ENCODE results near the gene APC2.

Gene APC2

DNA sequence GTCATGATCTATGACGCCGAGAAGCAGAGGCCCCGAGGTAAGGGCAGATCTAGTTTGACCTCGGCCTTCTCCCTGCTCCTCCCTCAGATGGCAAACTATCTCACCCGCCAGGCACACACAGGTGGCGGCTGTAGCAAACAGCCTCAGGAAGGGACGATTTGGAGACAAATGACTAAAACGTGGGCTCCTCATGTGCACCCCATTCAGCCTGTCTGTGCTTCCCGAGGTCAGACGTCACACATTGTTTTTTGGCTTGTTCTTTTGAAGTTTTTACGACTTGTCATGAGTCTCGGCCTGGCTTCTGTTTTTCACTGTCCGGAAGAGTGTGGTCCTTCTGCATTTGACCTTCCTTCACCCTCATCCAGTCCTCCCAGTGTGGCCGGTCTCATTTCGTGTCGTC, 27.6 kb upstream of the APC2 start:
- H3K4me3 ChIP-seq (ENCODE audit: low read depth, low read length), result no peak overlapping the region
- TF ChIP-seq, protein P1, sequence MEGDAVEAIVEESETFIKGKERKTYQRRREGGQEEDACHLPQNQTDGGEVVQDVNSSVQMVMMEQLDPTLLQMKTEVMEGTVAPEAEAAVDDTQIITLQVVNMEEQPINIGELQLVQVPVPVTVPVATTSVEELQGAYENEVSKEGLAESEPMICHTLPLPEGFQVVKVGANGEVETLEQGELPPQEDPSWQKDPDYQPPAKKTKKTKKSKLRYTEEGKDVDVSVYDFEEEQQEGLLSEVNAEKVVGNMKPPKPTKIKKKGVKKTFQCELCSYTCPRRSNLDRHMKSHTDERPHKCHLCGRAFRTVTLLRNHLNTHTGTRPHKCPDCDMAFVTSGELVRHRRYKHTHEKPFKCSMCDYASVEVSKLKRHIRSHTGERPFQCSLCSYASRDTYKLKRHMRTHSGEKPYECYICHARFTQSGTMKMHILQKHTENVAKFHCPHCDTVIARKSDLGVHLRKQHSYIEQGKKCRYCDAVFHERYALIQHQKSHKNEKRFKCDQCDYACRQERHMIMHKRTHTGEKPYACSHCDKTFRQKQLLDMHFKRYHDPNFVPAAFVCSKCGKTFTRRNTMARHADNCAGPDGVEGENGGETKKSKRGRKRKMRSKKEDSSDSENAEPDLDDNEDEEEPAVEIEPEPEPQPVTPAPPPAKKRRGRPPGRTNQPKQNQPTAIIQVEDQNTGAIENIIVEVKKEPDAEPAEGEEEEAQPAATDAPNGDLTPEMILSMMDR (IDR thresholded peaks at IDR 0.05; ENCODE audit: insufficient read depth, low read depth, low read length, missing control alignments), result no peak
- no peak for DNase-seq (ENCODE audit: low read depth)

DNA sequence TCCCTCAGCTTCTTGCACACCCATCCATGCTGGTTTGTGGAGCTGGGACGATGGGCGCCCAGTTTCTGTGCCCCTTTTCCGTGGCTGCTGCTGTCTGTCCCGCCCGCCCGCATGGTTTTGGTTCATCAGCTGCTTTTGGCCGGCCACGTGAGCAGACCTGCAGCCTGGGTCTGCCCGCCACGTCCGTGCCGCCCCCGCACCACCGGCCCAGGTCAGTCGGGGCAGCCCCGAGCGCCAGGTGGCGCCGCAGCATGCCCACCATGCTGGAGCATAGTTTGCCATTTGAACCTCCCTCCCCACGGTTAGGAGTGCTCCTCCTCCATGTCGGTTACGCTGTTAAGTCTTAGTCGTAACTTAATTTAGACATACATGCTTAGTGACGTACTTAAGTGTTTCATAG, 27.0 kb upstream of the APC2 start:
- TF ChIP-seq, protein P1 (IDR thresholded peaks at IDR 0.05; ENCODE audit: insufficient read depth, low read depth, low read length, missing control alignments), result no peak
- no peak for DNase-seq (ENCODE audit: low read depth)

DNA sequence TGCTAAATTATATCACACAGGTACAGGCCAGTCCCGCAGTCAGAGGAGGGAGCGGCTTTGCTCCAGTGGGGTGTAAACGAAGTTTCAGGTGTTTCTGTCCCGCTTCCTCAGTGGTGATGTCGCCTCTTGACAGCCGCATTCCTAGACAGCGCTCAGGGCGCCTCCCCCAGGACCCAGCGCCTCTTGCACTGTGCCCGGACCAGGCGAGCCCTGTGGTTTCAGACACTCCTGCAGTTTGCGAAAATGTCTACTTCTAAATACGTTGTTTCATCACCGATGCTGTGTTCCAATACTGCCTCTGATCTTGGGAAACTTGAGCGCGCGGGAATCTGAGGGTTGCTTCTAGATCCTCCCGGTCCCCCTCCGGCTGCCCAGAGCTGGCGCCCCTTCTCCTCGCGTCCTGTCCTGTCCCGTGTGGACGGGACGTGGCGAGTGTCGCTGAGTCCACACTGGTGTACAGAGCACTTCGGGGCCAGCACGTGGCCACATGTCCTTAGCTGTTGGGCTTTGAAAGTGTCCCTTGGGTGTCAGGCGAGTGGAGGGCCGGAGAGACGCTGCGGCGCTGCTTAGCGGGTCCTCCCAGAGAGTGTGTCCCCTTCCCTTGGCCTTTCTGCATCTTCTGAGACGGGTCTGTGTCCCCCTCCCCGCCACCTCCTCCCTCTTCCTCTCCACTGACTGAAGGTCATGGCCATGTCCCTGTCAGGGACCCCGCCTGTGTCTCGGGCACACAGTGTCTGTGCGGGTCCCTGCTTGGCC, 26.3 kb upstream of the APC2 start:
- H3K4me3 ChIP-seq (ENCODE audit: low read depth, low read length), result no peak overlapping the region
- TF ChIP-seq, protein P1 (IDR thresholded peaks at IDR 0.05; ENCODE audit: insufficient read depth, low read depth, low read length, missing control alignments), result no peak
- DNase-seq (ENCODE audit: low read depth), result no peak

More for the DNA sequence above, 27.0 kb upstream of the APC2 start:
- H3K4me3 ChIP-seq (ENCODE audit: low read depth, low read length), result no peak overlapping the region

DNA sequence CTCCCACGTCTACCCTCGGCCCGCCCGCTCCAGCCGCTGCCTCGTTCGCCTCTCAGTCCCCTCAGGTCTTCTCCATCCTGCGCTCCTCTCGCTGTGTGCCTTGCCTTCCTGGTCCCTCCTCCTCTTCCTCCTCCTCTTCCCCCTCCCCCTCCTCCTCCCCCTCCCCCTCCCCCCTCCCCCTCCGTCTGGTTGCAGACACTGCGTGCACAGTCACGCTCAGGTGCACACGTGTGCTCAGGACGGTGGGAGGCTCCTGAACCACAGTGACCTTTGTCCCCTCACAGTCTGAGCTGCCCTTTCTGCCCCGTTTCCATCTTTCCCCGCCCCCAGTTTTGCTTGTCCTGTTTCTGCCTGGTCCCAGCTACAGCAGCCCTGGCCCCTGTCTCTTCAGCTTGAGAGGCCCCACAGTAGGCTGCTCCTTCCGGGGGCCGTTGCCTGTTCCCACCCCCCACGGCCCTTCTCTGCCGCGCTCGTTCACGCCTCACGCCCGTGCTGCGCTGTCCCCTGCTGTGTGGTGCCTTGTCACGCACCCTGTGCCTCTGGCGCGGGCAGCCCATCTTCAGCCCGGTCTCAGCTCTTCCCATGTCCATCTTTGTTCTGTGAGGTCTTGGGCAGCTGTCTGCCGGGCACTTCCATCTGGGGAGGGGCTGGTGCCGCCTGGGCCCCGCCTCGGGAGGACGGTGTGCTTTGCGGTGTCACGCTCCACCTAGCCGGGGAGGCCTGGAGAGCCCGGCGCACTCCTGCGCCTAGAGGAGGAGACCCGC, 25.5 kb upstream of the APC2 start:
- TF ChIP-seq, protein P1 (IDR thresholded peaks at IDR 0.05; ENCODE audit: insufficient read depth, low read depth, low read length, missing control alignments), result no peak
- no peak overlapping the region for H3K4me3 ChIP-seq (ENCODE audit: low read depth, low read length)
- no peak for DNase-seq (ENCODE audit: low read depth)

DNA sequence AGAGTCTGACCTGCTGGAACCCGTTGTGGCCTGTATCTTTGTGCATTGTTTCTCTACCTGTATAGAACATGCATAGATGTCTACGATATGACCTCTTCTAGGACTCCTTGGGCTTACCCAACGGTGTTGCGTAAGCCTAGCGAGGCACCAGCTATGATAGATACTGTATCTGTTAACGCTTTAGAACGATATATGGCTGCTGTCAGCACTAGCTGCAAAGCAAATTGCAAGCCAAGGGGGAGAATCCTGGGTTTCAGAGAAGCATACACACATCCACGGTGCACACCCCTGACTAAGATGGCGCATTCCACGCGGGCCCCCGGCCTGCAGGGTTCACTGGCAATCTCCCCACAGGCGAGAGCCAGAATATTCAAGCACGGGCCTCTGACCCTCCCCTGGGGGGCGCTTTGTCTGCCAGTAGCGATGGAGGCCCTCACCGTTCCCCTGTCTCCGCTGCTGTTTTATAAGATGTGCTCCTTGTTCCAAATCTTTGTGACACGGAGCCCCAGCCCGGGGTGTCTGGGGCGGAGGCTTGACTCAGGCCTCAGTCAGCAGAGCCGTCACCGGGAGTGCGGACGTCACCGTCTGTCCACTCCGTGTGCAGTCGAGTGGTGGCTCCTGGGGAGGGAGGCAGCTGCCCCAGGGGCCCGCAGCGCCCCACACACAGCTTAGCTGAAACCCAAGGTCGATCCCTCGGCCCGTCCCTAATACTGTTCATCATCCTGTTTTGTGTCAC, 24.7 kb upstream of the APC2 start:
- DNase-seq (ENCODE audit: low read depth), result no peak
- TF ChIP-seq, protein P1 (IDR thresholded peaks at IDR 0.05; ENCODE audit: insufficient read depth, low read depth, low read length, missing control alignments), result no peak
- H3K4me3 ChIP-seq (ENCODE audit: low read depth, low read length), result no peak overlapping the region

DNA sequence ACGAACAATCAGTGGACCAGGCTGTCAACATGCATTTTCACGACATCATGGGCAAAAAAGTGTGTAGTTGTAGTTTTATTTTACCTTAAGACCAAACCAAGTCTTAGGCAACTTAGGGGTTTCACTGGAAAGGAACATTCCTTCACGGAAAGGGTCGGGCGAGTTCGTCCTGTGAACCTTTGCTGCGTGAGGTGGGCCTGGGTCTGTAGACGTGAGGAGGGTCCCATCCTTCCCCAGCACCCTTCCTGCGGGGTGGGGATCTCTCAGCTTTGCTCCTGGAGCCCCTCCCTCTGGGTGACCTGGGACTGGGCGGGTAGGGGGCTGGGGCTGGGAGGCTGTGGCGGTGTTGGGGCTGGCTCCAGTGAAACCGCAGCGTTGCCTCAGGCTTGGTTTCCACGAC, 24.0 kb upstream of the APC2 start:
- TF ChIP-seq, protein P1 (IDR thresholded peaks at IDR 0.05; ENCODE audit: insufficient read depth, low read depth, low read length, missing control alignments), result no peak
- DNase-seq (ENCODE audit: low read depth), result no peak
- no peak overlapping the region for H3K4me3 ChIP-seq (ENCODE audit: low read depth, low read length)

All from GM12865 (cell line).